NCI-H2196 (cell line): ENCODE data around the gene RMND5A.

Experiments
- DNase-seq: peaks from one replicate; lab custom pipeline; 2025; ENCODE audit not compliant: unreplicated experiment; lab: John Stamatoyannopoulos, UW

The RMND5A gene, protein sequence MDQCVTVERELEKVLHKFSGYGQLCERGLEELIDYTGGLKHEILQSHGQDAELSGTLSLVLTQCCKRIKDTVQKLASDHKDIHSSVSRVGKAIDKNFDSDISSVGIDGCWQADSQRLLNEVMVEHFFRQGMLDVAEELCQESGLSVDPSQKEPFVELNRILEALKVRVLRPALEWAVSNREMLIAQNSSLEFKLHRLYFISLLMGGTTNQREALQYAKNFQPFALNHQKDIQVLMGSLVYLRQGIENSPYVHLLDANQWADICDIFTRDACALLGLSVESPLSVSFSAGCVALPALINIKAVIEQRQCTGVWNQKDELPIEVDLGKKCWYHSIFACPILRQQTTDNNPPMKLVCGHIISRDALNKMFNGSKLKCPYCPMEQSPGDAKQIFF

DNA sequence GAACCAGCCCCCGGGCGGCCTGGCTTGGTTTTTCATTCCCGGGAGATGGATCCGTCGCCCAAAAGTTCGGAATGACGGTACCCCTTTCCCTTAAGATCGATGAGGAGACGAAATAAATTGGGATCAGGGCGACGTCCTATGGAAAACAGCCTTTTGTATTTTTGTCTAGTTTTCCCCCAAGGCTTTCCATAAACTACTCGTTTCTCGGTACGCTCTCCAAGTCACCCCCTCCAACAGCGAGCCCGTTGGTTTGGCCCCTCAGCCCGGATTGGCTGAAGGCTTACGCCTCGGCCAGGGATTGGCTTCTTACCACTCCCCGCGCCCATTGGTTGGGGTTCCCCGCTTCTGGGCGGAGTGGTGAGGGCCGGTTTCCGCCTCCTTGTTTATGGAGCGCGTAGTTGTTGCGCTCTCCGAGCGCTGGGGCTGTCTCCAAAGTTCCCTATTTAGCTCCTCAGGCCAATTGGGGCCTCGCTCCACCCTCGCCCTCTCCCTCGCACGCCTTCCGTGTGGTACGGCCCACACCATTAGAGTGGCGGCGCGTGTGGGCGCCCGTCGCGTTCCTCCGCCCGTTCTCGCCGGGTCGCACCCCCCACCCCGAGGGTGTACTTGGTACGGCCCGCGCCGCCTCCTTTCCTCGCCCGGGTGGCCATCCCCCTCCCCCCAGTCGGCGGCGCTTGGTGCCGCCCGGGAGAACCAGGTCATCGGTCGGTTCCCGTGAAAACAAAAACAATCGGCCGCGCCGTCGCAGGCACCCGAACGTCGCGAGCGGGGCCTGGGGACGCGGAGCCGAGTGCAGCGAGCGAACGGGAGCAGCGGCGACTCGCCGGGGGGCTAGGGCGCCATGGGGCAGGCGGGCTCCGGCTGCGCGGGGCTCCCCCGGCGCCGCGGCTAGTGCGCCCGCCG, at the start of gene RMND5A:
RMND5A (plus strand) TSS at position 655 of the 903 bp plus-strand sequence. CDS start 377 bp downstream, outside the sequence.
- peak; percentile 69 for DNase-seq

DNA sequence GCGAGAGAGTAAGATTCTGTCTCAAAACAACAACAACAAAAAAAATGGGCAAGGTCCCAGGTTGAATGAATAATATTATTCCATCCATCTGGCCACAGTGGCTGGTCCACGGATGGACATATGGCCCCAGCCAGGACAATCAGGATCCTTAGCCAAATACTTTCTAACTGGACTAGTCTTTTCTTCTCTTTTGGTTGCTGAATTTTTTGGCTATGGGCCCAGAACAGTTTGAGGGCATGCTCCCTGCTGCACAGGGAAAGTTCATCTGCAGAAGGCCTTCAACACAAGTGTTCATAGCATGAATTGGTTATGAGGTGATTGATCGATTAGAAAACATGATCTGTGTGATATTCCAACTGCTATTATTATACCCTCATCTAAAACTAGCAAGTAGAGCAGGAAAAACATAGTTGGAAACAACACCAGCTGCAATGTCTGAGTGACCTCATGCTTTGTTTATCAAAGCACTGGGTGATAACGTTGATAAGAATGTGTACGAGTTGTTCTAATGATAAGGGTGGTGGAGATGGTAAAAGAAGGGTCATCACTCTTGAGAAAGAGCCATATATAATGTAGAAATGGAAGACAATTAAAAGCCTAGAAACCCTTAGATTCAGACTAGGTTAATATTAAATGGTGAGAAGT, 48.6 kb upstream of the RMND5A start:
- no peak for DNase-seq

DNA sequence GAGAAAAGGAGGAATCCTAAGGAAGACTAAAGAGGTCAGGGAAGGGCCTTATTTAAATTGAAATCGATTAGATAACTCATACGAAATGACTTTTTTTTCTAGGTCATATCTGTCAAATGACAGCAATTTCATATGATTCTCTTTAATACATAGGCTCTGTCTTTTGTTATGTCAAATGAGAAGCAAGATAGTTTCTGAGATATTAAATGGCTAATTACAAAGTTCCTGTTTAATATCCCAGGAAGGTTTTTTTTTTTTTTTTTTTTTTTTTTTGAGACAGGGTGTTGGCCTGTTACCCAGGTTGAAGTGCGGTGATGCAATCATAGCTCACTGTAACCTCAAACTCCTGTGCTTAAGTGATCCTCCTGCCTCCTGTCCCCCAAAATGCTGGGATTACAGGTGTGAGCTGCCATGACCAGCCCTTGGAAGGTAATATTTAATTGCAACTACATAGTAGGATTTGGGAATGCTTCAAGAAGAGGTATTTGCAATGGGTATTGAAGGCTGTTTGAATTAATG, 48.0 kb upstream of the RMND5A start:
- no peak for DNase-seq

DNA sequence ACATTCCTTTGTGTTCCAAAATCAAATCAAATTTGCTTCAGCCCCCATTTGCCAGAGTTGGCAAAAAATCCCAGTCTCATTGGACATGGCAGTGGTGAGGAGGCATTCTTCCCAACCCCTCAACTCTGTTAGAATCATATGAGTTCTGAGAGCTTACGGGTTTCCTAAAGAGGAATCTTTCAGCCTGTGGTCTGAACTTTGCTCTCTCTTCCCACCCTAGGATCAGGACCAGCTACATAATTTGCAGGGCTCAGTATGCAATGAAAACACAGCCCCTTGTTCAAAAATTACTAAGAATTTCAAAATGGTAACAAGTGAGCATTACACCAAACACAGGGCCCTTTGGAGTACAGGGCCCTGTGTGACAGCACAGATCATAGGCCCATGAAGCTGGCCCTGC, 47.1 kb upstream of the RMND5A start:
- DNase-seq, result no peak

DNA sequence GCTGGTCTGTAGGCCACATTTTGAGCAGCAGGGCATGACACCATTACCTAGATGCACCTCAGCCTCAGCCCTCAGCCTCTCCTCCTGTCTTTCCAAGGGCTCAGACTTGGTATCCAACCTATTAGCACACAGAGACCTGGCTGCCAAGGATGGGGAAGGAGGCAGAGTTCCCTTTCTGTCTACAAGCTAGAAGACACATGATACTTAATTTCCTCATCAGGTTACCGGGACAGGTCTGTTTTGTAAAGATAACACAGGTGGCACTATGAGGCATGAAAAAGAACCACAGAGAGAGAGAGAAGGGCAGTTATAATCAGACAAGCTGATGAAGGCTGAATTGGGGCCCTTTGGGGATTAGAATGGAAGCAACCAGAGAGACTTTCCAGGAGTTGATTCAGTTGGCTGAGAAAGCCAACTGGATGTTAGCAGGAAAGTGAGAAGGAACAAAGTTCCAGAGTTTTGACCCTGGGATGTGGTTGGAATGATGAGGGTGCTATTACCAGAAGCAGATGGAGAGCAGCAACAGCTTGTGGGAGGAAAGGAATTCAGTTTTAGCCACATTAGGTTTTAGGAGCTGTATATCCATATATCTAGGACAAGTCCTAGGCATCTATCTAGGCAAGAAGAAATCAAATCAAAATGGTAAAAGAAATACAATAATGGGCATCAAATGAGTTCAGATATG, 46.0 kb upstream of the RMND5A start:
- no peak for DNase-seq

DNA sequence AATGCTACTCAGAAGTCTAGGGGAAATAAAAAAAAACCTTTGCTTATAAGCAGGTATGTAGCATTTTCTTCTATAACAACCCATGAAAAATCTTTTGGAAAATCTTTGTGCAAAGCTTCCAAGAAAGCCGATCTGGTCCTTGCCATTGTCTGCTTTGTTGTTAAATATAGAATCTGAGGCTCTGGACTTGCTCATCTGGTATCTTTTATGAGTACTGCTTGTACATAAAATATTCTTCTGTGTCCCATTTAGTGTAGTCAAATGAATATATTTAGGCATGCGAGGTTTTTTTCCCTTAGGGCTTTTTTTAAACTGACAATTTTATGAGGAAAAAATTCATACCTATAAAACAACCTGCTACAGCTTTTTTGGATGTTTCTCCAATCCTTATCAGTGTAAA, 45.0 kb upstream of the RMND5A start:
- DNase-seq, result no peak

DNA sequence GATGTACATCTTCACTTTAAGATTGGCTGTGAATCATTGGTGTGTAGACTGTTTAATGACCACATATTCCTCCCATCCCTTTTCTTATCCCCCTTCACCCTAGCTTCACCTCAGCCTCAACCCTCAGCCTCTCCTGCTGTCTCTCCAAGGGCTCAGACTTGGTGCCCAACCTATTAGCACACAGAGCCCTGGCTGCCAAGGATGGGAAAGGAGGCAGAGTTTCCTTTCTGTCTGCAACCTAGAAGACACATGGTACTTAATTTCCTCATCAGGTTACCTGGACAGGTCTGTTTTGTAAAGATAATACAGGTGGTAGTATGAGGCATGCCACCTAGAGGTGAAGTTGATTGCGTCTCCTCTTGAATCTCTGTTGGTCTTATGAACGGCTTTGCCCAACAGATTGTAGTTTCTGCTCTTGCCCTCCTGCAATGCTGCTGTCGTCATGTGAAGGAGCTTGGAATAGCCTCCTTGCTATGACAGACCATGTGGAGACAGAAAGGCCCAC, 44.5 kb upstream of the RMND5A start:
- no peak for DNase-seq

DNA sequence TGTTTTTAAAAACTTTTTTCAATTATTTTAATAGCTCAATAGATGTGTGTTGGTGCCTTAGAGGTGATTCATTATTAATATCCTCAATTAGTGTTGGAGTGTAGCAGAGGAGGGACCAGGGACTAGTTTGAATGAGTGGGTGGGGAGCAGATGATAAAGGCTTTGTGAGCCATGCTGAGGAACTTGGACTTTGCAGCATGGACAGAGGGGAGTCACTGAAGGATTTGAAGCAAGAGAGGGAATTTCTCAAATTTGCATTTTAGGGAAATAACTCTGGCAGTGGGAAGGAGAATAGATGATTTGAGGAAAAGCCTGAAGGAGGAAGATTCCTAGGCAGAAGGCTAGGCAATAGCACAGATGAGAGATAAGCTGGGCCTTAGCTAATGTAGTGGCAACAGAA, 42.3 kb upstream of the RMND5A start:
- DNase-seq, result no peak

DNA sequence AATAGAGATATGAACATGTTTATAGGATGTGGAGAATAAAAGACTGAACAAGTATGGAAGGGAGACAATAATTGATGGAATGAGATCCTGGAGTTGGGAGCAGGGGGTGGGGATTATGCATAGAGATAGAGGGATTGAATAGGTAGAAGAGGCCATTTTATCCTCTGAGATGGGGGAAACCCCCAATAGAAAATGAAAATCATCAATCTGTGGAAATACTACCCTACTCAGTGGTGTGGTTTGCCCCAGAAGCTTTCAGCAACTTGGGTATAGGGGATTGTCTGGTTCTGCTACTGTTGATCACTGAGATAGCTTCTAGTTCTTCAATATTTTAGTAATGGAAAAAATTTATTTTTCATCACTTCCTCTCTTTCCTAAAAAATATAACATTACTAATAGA, 41.1 kb upstream of the RMND5A start:
- no peak for DNase-seq

DNA sequence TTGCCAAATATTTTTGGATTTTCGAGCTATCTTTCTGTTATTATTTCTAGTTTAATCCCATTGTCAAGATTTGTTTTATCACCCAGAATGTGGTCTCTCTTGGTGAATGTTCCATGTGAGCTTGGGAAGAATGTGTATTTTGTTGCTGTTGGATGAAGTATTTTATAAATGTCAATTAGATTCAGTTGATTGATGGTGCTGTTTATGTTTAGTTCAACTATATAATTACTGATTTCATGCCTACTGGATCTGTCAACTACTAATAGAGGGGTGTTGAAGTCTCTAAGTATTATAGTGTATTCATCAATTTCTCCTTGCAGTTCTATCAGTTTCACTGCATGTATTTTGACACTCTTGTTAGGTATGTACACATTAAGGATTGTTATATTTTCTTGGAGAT, 34.7 kb upstream of the RMND5A start:
- no peak for DNase-seq

DNA sequence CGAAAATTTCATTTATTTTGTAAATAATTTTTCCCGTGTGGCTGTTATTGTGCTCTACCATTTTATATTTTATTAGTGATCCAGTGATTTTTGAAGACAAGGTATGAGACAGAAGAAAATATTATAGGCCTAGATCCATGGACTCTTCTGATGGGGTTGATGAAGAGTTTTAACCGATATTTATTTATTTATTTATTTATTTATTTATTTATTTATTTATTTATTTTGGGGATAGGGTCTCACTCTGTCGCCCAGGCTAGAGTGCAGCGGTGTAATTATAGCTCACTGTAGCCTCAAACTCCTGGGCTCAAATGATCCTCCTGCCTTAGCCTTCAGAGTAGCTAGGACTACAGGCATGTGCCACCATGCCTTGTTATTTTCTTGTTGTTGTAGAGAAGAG, 33.6 kb upstream of the RMND5A start:
- no peak for DNase-seq

DNA sequence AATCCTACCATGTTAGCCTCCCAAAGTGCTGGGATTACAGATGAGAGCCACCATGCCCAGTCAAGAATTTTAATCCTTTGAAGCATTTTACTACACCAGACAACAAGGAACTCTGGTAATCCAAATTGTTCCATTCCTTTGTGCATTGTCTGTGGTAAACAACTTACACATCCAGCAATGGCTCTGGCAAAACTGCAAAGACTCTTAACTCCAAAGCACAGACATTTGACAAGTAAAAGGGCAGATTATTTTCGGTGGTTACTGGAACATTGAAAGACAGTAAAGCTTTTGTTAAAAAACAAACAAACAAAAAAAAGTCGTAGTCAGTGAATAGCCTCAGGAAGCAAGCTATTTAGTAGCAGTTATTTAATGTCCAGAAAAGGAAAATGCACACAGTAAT, 33.2 kb upstream of the RMND5A start:
- no peak for DNase-seq

DNA sequence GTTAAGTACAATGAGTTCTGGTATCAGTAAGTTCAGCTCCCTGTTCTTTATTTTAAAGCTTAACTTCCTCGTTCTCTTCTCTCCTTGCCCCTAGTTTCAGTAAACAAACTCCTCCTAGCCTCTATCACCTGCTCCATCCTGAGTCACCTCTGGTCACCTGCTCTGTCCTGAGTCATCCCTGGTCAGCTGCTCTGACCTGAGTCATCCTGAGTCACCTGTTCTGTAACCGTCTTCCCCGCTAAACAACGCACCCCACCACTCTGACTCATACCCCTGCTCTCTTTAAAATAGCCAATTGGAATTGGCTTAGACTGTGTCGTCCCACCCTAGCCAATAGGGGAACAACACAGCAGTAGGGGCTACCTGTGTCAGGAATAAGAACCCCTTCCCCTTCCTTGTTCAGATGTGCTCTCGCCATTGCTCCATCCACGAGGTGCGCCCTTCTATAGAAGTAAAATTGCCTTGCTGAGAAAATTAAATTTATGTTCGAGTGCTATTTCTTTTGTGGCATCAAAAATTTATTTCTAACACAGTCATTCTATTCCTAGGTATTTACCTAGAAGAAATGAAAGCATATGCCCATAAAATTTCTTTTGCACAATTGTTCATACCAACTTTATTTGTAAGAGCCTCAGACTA, 24.9 kb upstream of the RMND5A start:
- no peak for DNase-seq

DNA sequence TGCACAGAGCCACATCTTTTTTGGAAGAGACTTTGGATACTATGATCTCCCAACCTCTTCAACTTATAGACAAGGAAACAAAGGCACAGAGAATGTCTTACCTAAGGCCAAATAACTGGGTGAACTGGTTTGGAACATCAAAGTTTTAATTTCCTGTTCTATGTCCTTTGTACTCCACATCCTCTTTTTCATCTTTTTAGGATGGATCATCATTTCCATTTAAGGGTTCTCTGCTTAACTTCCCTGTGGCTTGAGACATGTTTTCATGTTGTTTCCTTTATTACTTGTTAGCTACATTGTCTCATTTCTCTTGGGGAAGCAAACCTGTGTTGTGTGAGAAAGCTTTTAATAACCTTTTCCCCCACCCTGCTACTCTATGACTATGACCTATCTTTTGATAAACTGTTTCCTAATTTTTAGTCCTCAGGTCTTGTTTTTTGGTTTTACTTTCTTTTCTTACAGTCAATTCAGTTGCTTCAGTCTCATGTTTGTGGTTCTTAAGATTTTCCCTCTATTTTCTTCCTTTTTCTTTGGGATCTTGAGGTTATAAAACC, 22.5 kb upstream of the RMND5A start:
- DNase-seq, result no peak

DNA sequence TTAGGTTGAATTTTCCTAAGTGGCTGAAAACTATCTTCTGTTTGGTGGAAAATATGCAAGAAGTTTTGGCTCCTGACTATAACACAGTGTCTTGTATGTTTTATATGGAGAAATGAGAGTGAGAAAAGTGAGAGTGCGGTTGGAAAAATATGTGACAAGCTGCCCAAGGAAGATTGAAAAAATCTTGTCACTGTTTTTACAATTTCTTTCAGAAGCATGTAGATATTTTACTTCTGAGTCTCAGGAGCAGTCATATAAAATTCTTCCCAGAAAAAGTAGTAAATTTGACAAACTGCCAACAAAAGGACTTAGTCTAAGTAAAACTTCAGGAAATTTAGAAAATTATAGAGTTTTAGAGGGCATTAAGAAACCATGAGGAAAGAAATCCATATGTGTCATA, 19.4 kb upstream of the RMND5A start:
- DNase-seq, result no peak

DNA sequence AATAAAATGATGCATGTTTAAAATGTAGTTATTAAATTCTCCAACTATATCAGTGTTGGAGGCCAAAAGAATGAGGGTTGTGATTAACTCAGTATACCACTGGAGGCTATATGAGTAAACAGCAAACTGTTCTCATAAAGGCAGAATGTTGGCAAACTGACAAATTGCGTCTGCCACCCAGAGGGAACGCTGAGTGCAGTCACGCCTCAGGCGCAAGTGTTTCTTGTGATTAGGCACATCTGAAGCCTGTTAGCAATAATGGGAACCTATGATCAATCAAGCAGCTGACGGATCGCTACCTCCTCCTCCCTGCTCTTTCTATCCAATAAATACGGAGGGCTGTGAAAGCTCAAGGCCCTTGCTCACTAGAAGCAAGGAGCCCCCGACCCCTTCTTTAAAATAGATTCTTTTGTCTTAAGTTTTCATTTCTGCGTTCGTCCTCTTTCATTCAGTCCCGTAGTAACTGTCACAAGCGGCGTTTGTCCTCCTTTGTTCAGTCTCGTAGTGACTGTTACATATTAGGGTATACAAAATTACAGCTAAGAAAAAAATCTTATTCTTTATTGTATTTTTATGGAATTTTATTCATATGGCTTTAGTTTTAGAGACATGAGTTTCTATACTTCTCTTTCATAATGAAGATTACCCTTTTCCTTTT, 16.3 kb upstream of the RMND5A start:
- peak; percentile 1 for DNase-seq

DNA sequence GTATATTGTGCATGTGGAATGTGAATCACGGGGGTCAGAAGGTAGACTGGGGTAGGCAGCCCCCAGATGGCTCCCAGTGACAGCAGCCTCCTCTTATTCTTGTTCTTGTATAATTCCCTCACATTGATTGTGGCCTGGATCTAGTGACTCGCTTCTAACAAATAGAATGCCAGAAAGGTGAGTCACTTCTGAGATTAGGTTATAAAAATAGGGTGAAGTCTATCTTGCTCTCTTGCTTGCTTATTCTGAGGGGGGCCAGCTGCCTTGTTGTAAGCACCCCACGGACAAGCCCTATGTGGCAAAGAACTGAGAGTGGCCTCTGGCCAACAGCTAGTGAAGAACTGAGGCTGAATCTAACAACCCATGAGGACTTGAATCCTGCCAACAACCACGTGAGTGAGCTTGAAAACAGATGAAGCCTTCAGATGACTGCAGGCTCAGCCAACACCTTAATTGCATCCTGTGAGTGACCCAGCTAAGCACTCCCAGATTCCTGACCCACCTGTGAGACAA, 15.6 kb upstream of the RMND5A start:
- DNase-seq, result peak; percentile 4

DNA sequence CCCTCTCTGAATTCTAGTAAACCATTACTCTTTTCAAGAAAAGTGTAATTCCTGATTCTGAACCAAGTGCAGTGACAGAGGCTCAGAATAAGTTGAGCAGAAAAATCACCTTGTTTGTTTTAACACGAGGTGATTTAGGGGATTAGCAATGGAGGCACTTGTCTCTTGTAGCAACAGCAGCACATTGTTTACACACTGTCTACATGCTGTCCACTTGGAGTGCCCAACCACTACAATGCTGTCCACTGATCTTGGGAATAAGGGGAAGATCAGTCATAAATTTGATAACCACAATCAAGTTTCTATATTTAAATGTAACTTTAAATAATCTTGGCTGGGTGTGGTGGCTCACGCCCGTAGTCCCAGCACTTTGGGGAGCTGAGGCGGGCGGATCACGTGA, 13.9 kb upstream of the RMND5A start:
- DNase-seq, result no peak

DNA sequence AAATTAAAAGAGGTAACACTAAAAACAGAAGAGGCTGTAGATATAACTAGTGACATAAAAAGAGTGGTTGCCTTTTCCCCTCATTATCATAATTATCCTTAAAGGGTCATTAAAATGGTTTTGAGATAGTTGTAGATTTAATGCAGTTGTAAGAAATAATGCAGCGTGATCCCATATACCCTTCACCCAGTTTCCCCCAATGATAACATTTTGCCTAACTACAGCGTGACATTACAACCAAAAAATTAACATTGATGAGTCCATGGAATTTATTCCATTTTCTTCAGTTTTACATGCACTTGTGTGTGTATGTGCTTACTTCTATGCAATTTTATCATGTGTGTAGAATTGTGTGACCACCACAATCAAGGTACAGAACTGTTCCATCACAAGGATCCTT, 13.2 kb upstream of the RMND5A start:
- DNase-seq, result no peak
